Limb (tissue), 2 donors: ENCODE measurements around the gene TUBB.

Experiments
- DNase-seq, 2 donors: peaks; one replicate each; pipeline ENCODE4 v3.0.0-alpha.2; 2016; ENCODE audit errors: extremely low spot score in 2 of 2

TUBB gene

GRCh38 chr6:30687659-30688431 lies 32.3 kb upstream of the TUBB start:
- peak in 1 of 2 donors; percentile 28 for DNase-seq

DNA sequence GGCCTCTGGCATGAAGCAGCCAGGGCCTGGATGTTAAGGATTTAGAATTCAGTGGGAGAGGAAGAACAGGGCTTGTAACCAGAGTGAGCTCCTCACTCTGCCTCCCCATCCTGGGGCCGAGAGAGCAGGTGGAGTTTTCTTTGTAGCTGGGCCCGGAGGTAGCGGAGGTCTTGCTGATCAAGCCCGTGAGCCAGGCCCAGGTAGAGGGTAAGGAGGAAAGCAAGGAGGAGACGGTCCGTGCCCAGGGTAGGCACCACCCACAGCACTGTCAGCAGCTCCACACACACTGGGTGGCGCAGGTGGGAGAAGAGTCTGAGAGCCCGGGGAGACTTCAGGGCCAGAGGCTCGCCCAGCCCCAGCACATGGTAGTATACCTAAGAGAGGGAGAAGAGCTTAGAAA lies 31.6 kb upstream of the TUBB start:
- DNase-seq = no peak

DNA sequence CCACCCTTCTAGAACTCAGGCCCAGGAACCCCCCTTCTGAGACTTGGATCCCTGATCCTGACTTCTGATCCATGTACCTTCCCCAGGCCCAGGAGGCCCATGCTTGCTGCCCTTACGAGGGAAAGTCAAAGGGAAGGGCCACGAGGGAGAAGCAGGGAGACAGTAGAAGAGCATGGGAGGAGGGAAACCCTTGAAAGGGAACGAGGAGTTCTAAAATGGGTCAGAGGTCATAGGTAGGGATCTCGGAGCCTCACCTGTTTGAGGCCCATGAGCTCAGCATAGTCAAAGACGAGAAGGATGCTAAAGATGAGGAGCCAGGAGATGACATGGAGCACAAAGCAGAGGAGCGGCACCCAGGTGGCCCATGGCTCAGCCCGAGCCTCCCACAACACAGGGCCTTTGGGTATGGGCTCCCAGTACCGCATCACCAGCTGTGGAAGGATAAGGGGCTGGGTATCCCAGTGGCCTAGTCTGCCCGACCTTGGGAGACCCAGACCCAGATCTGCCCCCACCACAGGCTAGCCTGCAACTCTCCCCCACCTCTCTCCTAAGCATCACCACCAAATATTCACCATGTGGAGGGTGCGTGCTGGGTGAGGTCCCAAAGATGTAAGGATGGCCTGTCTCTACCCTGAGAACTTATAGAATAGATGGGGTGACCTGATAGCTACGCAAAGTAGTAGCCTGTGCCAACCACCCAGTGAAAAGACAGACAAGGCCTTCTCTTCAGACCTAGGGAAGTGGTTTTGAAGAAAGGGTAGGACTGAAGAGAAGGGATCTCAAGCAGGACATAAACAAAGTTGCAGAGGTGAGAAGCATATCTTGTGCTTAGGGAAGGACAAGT lies 30.9 kb upstream of the TUBB start:
- DNase-seq = no peak

DNA sequence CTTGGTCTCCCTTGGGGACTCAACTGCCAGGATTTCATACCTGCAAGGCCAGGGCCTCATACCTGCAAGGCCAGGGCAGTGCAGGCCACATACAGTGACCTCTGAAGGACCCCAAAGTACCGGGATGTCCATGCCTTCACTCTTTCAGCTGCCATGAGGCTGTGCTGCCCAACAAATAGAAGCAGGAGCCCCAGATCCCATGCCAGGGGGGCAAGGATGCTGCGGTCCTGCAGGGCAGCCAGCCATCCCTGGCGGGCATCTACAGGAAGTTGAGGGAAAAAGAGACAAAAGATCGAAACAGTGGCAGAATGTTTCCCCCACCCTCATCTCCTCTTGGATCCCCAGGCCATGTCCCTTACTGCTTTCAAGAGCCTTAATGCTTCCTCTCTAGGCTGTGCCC lies 30.2 kb upstream of the TUBB start:
- DNase-seq = no peak

DNA sequence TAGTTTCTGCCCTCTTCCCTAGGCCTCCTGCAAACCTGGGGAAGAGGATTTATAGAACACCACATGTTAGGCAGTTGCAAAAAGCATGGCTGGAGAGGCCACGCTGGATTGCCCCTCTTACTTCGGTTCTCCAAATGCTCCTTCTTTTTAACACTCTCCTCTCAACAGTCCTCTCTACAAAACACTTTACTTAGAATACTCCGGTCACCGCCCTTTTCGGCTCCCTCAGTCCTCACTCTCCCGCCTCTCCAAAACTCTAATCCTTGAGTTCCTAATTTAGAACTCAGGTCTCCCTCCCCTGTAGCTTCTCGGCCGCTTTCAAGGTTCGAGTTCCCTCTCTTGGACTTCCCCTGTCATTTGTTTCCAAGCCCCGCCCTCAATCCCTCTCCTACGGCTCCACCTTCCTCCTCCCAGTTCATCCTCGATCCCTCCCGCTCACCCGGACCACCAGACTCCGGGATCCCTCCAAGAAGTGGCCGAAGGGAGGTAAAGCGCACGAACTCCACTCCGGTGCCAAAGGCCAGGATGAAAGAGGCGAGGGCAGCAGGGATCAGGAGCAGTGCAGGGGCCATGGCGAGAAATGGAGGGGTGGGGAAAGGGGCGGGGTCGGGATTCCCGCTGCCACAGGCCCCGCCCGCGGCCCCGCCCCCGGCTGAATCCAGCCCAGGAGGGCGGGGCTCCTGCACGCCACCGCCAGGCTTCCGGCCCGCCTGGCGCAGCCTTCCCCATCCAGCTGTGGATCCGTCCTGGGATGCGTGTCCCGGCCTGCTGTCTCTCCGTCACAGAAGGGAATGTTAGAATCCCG lies 29.5 kb upstream of the TUBB start, which contains the start of gene NRM:
NRM (minus strand) TSS at position 582 of the 805 bp plus-strand sequence; CDS start at position 572, 10 bp downstream.
- peak; percentile 92 to 94 for DNase-seq

GRCh38 chr6:30691208-30691847 lies 28.8 kb upstream of the TUBB start:
- DNase-seq = no peak

- no peak for DNase-seq
These were observed 23.7 kb upstream of the TUBB start for GRCh38 chr6:30696432-30696831.

GRCh38 chr6:30700340-30700739 lies 19.8 kb upstream of the TUBB start:
- no peak for DNase-seq

GRCh38 chr6:30703011-30703410 lies 17.1 kb upstream of the TUBB start:
- no peak for DNase-seq

DNA sequence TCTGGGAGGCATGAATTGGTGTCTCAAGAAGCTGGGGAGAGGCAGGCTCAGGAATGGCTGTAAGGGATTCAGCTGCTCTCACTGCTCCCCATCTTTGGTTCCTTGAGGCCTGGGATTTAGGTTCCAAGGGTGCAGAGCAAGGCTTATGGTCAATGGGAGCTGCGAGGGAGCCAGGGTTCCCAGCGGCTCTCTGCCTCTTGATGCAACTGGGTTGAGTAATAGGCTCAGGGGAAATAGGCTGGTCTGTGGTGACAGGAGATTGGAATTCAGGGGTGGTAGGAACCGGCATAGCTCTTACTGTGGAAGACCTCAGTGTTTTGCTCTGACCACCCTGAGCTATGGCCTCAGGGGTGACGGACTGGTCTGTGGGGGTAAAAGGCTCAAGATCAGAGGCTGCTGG lies 16.3 kb upstream of the TUBB start:
- DNase-seq = no peak

DNA sequence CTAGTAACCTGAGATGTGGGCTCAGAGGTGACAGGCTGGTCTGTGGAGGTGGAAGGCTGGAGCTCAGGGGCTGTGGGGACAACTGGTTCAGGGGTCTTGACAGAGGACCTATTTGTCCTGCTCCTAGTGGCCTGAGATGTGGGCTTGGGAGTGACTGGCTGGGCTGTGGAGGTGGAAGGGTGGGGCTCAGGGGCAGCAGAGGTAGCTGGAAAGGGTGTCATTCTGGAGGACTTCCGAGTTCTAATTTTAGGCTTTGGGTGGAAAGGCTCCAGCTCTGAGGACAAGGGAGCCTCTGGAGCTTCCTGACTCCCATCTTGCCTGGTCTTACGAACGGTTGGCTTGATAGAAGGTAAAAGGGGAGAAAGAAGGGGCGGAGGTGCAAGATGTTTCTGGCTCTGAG lies 14.5 kb upstream of the TUBB start:
- no peak for DNase-seq

- DNase-seq = no peak
These were observed 12.8 kb upstream of the TUBB start for GRCh38 chr6:30707281-30707850.

GRCh38 chr6:30709101-30709868 lies 10.9 kb upstream of the TUBB start:
- no peak for DNase-seq

GRCh38 chr6:30711758-30712380 lies 8.3 kb upstream of the TUBB start:
- DNase-seq = no peak

DNA sequence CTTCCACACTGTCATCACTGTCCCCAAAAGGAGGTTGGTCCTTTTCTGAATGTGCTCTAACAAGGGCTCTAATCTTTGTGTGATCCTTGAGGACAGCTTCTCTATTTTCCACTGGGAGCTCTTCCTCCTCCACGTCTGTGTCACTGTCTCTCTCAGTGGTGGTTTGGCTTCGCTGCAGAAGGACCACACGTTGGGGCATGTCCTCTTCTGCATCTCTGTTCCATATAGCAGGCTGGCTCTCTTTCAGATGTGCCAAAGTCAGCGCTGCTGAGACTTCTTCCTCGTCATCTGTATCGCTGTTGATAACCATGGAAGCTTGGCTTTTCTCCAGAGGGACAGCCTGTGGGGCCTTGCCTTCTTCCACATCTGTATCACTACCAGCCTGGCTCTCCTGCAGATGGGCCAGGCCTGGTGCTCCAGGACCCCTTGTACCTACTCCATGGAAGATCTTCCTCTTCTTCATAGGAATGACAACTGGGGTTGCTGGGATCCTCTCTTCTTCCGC lies 7.7 kb upstream of the TUBB start:
- DNase-seq = no peak

DNA sequence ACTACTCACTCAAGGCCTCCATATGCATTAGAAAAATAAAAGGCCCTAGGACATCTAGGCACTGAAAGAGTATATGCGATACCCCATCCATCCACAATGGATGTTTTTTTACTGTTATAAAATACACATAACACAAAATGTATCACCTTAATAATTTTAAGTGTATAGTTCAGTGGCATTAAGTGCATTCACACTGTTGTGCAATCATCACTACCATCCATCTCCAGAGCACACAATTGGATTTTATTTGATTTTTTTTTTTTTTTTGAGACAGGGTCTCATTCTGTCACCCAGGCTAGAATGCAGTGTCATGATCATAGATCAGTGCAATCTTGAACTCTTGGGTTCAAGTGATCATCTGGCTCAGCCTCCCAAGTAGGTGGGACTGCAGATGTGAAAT lies 5.9 kb upstream of the TUBB start:
- no peak for DNase-seq

- DNase-seq = no peak
These were observed 3.3 kb upstream of the TUBB start for GRCh38 chr6:30716879-30717128.

- peak; percentile 99 to 100 for DNase-seq
These were observed 2.9 kb upstream of the TUBB start, which contains the start of gene MDC1 for GRCh38 chr6:30717129-30717844. TSS of gene MDC1 (minus strand) at chr6:30717281. CDS start at chr6:30715175, 2,106 bp downstream.
